ENCODE data around the gene RNF220. TPM values are rescaled to one million over a fixed set of nuclear protein-coding genes. Genes with fewer than 3 reads are reported as not detected.

RNF220 gene
- total and polyA plus RNA-seq, 9 of the 15 experiments (the other 6 are each of a cell fraction or from before 2014, with no cell fraction given): 5.1 to 117 (median 66.9) TPM

DNA sequence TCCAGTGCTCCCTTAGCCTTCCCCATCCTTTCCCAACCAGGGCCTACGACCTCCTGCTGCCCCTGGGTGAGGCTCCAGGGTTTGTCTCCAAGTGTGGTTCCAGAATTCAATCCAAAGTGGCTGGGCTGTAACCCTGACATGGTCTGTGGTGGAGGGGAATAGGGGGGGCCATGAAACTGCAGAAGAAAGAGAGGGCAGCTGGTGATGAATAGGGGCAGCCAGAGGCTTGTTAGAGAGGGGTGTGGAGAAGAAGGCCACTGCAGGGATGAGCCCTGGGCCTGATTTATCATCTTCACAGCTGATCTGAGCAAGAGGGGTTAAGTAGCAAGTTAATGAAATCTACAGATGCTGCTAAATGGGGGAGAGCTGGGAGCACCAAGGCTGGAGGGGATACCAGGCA, 37.1 kb upstream of the RNF220 start:
- no peak overlapping the region for H3K9ac ChIP-seq (ENCODE audit: insufficient read depth in 1 of 2, low read depth in 2 of 2, low read length in 2 of 2)
- no peaks in the 10 kb centered on the region for H4K20me1 ChIP-seq (replicated peaks; ENCODE audit: control insufficient read depth, insufficient read depth, low read length)
- H3K27ac ChIP-seq (ENCODE audit: extremely low read depth, low read depth, low read length): no peak overlapping the region
- intact Hi-C loops (cut with micrococcal nuclease): no loop called here
- H3K4me3 ChIP-seq: no peak overlapping the region
- no peaks in the 10 kb centered on the region for H3K9me3 ChIP-seq (replicated peaks; ENCODE audit: control insufficient read depth, insufficient read depth, low read depth, low read length)
- WGBS (ENCODE audit: insufficient coverage, low coverage, missing lambda C conversion rate): 0% methylated on average over 1 of the region's 1 CpG
- DNase-seq (ENCODE audit: extremely low read depth in 1 of 4, low spot score in 3 of 4): no peak
- H3K36me3 ChIP-seq (ENCODE audit: control insufficient read depth, insufficient read depth, low read length): no peaks in the 10 kb centered on the region
- no TSS peak for BruUV-seq (replicated peaks)
- H3K4me2 ChIP-seq (ENCODE audit: insufficient read depth, low read length): no peak overlapping the region
- no peak for TF ChIP-seq PHF21A (IDR thresholded peaks at IDR 0.05; ENCODE audit: borderline replicate concordance, low read depth)
- TF ChIP-seq ZNF589 (CRISPR knock-in tag; IDR thresholded peaks at IDR 0.05; ENCODE audit: low read depth): no peak
- TF ChIP-seq, protein P1, sequence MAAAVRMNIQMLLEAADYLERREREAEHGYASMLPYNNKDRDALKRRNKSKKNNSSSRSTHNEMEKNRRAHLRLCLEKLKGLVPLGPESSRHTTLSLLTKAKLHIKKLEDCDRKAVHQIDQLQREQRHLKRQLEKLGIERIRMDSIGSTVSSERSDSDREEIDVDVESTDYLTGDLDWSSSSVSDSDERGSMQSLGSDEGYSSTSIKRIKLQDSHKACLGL (CRISPR knock-in tag; IDR thresholded peaks at IDR 0.05; ENCODE audit: borderline replicate concordance, poor library complexity, severe bottlenecking): no peak
- no peak for TF ChIP-seq ZNF668 (CRISPR knock-in tag; IDR thresholded peaks at IDR 0.05)
- TF ChIP-seq CREB1 (IDR thresholded peaks at IDR 0.05): no peak
- TF ChIP-seq CREB1 (CRISPR knock-in tag; IDR thresholded peaks at IDR 0.05): no peak
- no peak for TF ChIP-seq RAD51 (IDR thresholded peaks at IDR 0.05; ENCODE audit: borderline replicate concordance, low read depth)
- no peak for TF ChIP-seq HDAC8 (tag; IDR thresholded peaks at IDR 0.05)
- TF ChIP-seq XRCC4 (IDR thresholded peaks at IDR 0.05; ENCODE audit: extremely low read depth, insufficient read depth, insufficient read length): no peak
- no peak for TF ChIP-seq ZNF354B (CRISPR knock-in tag; IDR thresholded peaks at IDR 0.05)
- TF ChIP-seq ATF1 (CRISPR knock-in tag; IDR thresholded peaks at IDR 0.05): no peak
- TF ChIP-seq ATF1 (tag; IDR thresholded peaks at IDR 0.05): no peak
- no peak for TF ChIP-seq ZKSCAN8 (CRISPR knock-in tag; IDR thresholded peaks at IDR 0.05)
- no peak for TF ChIP-seq ARNT (IDR thresholded peaks at IDR 0.05)
- TF ChIP-seq CBX8 (IDR thresholded peaks at IDR 0.05; ENCODE audit: borderline replicate concordance, extremely low read depth, low read depth, low read length, poor library complexity, severe bottlenecking): no peak
- TF ChIP-seq, protein P2, sequence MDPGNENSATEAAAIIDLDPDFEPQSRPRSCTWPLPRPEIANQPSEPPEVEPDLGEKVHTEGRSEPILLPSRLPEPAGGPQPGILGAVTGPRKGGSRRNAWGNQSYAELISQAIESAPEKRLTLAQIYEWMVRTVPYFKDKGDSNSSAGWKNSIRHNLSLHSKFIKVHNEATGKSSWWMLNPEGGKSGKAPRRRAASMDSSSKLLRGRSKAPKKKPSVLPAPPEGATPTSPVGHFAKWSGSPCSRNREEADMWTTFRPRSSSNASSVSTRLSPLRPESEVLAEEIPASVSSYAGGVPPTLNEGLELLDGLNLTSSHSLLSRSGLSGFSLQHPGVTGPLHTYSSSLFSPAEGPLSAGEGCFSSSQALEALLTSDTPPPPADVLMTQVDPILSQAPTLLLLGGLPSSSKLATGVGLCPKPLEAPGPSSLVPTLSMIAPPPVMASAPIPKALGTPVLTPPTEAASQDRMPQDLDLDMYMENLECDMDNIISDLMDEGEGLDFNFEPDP (CRISPR knock-in tag; IDR thresholded peaks at IDR 0.05): no peak
- no peak for TF ChIP-seq ETV1 (tag; conservative IDR thresholded peaks at IDR 0.05; ENCODE audit: low read depth)
- TF ChIP-seq, protein P3, sequence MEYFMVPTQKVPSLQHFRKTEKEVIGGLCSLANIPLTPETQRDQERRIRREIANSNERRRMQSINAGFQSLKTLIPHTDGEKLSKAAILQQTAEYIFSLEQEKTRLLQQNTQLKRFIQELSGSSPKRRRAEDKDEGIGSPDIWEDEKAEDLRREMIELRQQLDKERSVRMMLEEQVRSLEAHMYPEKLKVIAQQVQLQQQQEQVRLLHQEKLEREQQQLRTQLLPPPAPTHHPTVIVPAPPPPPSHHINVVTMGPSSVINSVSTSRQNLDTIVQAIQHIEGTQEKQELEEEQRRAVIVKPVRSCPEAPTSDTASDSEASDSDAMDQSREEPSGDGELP (CRISPR knock-in tag; IDR thresholded peaks at IDR 0.05; ENCODE audit: borderline replicate concordance): no peak
- TF ChIP-seq DPF2 (IDR thresholded peaks at IDR 0.05): no peak
- no peak for TF ChIP-seq ZNF197 (CRISPR knock-in tag; IDR thresholded peaks at IDR 0.05; ENCODE audit: low read depth)
- TF ChIP-seq NR4A1 (CRISPR knock-in tag; IDR thresholded peaks at IDR 0.05): no peak
- TF ChIP-seq NR4A1 (tag; IDR thresholded peaks at IDR 0.05): no peak
- in situ Hi-C loops (cut with MboI): no loop called here
- no peaks in the 10 kb centered on the region; a peak in 1 of 5 replicates for H3K4me1 ChIP-seq (replicated peaks in 1 of 2; ENCODE audit: control insufficient read depth in 2 of 2, insufficient read depth in 2 of 2, low read length in 2 of 2)
- ChIA-PET POLR2A (interaction anchor here (0.6 to 0.8 kb wide), 3 partner anchors 241 to 1217 kb away, joined by 3 to 4 read pairs (median 3); no protein-coding TSS in a partner anchor), CTCF (ENCODE audit: low intra/inter-chr PET ratio) (no interaction called here)
- H3K9me1 ChIP-seq (ENCODE audit: control insufficient read depth, insufficient read depth, low read length): no peaks in the 10 kb centered on the region
- no peak for FAIRE-seq
- no peak overlapping the region for H2AFZ ChIP-seq (ENCODE audit: low read depth, low read length)
- peaks cover 39 to 63% of the 10 kb centered on the region in 2 experiments for H3K27me3 ChIP-seq (ENCODE audit: control insufficient read depth in 2 of 2, insufficient read depth in 2 of 2, low read length in 2 of 2)
- H3K79me2 ChIP-seq (ENCODE audit: control insufficient read depth, insufficient read depth, low read length): no peaks in the 10 kb centered on the region
- ATAC-seq: no peak

All from K562 (cell line).